Measurements from ENCODE around the gene SH3RF3. TPM values are rescaled to one million over a fixed set of nuclear protein-coding genes. Genes with fewer than 3 reads are reported as not detected.
A peak's percentile ranks its signal among the peaks of the same experiment; 100 is the strongest.

SH3RF3 gene
- polyA plus RNA-seq, 2 donors = 1.1 to 1.3 TPM

DNA sequence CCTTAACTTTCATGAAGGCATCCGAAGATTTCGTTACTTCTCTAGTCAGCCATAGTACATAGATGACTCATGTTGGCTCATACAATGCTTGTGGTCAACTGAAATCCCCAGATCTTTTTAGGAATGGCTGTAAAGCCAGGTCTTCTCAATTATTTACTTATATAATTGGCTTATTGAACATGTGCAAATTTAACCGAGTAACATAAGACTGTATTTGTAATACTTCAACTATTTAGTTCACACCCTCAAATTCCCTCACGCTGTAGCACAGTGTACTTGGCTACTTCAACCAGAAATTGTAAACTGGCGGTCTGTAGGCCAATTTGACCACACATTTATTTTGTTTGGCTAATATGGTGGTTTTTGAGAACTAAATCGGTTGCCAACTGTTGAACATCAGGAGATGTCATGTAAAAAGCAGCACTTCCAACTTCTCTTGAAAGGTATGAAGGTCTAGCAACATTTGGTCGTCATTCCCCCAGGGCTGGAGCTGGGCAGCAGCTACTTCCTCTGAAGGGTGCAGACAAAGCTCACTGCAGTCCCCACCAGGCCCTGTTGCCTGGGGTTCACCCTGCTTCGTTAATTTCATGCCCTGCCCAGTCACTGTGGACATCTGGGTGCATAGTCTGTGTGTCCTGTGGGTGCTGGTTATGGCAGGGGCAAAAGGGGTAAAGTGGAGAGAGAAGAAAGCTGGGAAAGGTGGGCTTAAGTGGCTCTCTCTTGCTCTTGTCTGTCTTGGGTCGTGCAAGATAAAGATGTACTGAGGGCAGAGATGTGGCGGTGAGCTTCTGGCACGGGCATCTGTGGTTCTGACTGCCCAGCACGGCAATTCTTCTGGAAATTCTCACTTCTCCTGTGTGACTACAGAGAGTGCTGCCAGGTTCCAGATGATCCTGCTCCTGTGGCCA, 3.2 kb upstream of the SH3RF3 start:
- H3K27me3 ChIP-seq (ENCODE audit: control insufficient read depth in 1 of 2, insufficient read depth in 2 of 2, low read length in 2 of 2) = no peaks in the 10 kb centered on the region
- no peaks in the 10 kb centered on the region for H3K36me3 ChIP-seq (ENCODE audit: control insufficient read depth in 2 of 2, insufficient read depth in 2 of 2, low read length in 1 of 2)
- H3K9me3 ChIP-seq (ENCODE audit: control insufficient read depth in 2 of 2, insufficient read depth in 1 of 2, low read depth in 1 of 2, low read length in 1 of 2) = no peaks in the 10 kb centered on the region
- H3K27ac ChIP-seq (ENCODE audit: low read depth in 2 of 2, low read length in 1 of 2) = no peak overlapping the region
- H3K4me1 ChIP-seq (ENCODE audit: control insufficient read depth in 2 of 2, insufficient read depth in 2 of 2, low read length in 1 of 2) = peaks cover 2 to 16% of the 10 kb centered on the region in 2 donors
- no peak overlapping the region for H3K4me3 ChIP-seq (ENCODE audit: low read depth in 1 of 2, low read length in 2 of 2)
- WGBS, 2 donors = 71 to 72% methylated on average over 12 of the region's 12 CpGs

DNA sequence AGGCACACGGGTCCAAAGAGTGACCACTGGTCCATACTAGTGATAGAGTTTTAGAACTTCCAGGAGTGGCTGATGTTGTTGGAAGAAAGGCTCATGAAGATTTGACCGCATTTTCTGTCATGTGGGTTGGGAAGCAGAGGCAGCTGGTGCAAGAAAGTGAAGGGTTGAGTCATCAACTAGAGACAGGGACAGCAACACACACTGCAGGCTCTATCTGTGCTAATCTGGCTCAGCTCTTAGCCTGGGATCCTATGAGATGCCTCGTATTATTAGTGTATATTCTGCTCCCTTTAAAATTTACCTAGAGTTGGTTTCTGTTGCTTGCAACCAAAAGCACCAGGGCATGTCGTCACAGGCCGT, 2.5 kb upstream of the SH3RF3 start:
- Histone ChIP-seq H3K36me3 (ENCODE audit: control insufficient read depth in 2 of 2, insufficient read depth in 2 of 2, low read length in 1 of 2) (no peaks in the 10 kb centered on the region), H3K27me3 (ENCODE audit: control insufficient read depth in 1 of 2, insufficient read depth in 2 of 2, low read length in 2 of 2) (no peaks in the 10 kb centered on the region), H3K4me1 (ENCODE audit: control insufficient read depth in 2 of 2, insufficient read depth in 2 of 2, low read length in 1 of 2) (peaks cover 2 to 16% of the 10 kb centered on the region in 2 donors), H3K27ac (ENCODE audit: low read depth in 2 of 2, low read length in 1 of 2) (no peak overlapping the region), H3K9me3 (ENCODE audit: control insufficient read depth in 2 of 2, insufficient read depth in 1 of 2, low read depth in 1 of 2, low read length in 1 of 2) (no peaks in the 10 kb centered on the region), H3K4me3 (ENCODE audit: low read depth in 1 of 2, low read length in 2 of 2) (no peak overlapping the region)
- WGBS, 2 donors = 79 to 87% methylated on average over 5 of the region's 5 CpGs

DNA sequence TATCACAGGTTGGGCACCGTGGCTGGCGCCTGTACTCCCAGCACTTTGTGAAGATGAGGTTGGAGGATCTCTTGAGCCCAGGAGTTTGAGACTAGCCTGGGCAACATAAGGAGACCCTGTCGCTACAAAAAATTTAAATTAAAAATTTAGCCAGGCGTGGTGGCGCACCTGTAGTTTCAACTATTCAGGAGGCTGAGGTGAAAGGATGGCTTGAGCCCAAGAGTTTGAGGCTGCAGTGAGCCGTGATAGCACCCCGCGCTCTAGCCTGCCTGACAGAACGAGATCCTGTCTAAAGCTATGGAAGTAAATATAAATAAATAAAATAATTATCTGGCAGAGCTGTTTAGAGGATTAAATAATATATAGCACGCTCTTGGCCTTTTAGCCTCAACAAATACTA, 1.4 kb upstream of the SH3RF3 start:
- H3K36me3 ChIP-seq (ENCODE audit: control insufficient read depth in 2 of 2, insufficient read depth in 2 of 2, low read length in 1 of 2) = no peaks in the 10 kb centered on the region
- no peaks in the 10 kb centered on the region for H3K27me3 ChIP-seq (ENCODE audit: control insufficient read depth in 1 of 2, insufficient read depth in 2 of 2, low read length in 2 of 2)
- H3K4me1 ChIP-seq (ENCODE audit: control insufficient read depth in 2 of 2, insufficient read depth in 2 of 2, low read length in 1 of 2) = peaks cover 2 to 16% of the 10 kb centered on the region in 2 donors
- H3K27ac ChIP-seq (ENCODE audit: low read depth in 2 of 2, low read length in 1 of 2) = no peak overlapping the region
- H3K9me3 ChIP-seq (ENCODE audit: control insufficient read depth in 2 of 2, insufficient read depth in 1 of 2, low read depth in 1 of 2, low read length in 1 of 2) = no peaks in the 10 kb centered on the region
- H3K4me3 ChIP-seq (ENCODE audit: low read depth in 1 of 2, low read length in 2 of 2) = no peak overlapping the region
- WGBS, 2 donors = 68 to 77% methylated on average over 10 of the region's 10 CpGs

DNA sequence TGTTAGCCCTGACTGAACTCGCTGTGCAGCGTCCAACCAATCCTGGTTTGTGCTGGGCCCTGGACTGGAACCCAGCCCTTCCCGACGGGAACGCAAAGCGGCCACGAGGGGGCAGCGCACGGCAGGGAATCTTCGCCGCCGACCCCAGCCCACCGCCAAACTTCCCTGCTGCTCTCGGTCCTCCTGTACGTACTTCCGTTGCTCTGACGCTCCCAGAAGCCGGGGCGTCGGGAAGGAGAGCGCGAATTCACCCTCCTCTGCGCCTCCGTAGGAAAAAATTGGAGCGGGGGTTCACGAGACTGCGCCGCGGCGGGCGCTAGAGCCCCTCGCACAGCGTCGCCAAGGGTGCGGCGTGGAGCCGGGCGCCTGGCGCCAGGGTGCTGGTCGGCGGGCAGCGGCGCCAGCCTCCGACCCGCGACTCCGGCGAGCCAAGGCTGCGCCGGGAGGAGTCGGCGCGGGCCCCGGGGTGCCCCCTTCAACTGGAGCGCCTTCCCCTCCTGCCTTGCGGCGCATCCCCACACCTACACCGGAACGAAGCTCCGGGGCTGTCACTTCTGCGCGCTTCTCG, 873 bp upstream of the SH3RF3 start:
- H3K36me3 ChIP-seq (ENCODE audit: control insufficient read depth in 2 of 2, insufficient read depth in 2 of 2, low read length in 1 of 2) = no peaks in the 10 kb centered on the region
- WGBS, 2 donors = 0% methylated on average over 63 of the region's 63 CpGs
- H3K9me3 ChIP-seq (ENCODE audit: control insufficient read depth in 2 of 2, insufficient read depth in 1 of 2, low read depth in 1 of 2, low read length in 1 of 2) = no peaks in the 10 kb centered on the region
- H3K4me3 ChIP-seq (ENCODE audit: low read depth in 1 of 2, low read length in 2 of 2) = peak overlapping the region; percentile 64 to 72
- peaks cover 2 to 16% of the 10 kb centered on the region in 2 donors for H3K4me1 ChIP-seq (ENCODE audit: control insufficient read depth in 2 of 2, insufficient read depth in 2 of 2, low read length in 1 of 2)
- no peaks in the 10 kb centered on the region for H3K27me3 ChIP-seq (ENCODE audit: control insufficient read depth in 1 of 2, insufficient read depth in 2 of 2, low read length in 2 of 2)
- H3K27ac ChIP-seq (ENCODE audit: low read depth in 2 of 2, low read length in 1 of 2) = peak overlapping the region; percentile 62 to 81

DNA sequence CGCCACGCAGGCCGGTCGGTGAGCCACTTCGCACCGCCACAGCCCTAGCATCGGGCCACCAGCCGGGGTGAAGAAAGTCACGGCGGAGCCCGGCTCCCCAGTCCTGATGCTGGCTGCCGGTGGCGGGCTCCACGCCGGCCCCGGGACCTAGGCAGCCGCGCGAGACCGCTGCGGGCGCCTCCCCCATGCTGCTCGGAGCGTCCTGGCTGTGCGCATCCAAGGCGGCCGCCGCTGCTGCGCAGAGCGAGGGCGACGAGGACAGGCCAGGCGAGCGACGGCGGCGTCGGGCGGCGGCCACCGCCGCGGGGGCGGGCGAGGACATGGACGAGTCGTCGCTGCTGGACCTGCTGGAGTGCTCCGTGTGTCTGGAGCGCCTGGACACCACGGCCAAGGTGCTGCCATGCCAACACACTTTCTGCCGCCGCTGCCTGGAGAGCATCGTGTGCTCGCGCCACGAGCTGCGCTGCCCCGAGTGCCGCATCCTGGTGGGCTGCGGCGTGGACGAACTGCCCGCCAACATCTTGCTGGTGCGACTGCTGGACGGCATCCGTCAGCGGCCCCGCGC, 433 bp downstream of the SH3RF3 start:
- peaks cover 2 to 16% of the 10 kb centered on the region in 2 donors for H3K4me1 ChIP-seq (ENCODE audit: control insufficient read depth in 2 of 2, insufficient read depth in 2 of 2, low read length in 1 of 2)
- H3K4me3 ChIP-seq (ENCODE audit: low read depth in 1 of 2, low read length in 2 of 2) = peak overlapping the region; percentile 64 to 72
- no peaks in the 10 kb centered on the region for H3K9me3 ChIP-seq (ENCODE audit: control insufficient read depth in 2 of 2, insufficient read depth in 1 of 2, low read depth in 1 of 2, low read length in 1 of 2)
- 0 to 1% methylated on average over 68 to 70 of the region's 70 CpGs for WGBS, 2 donors
- H3K27ac ChIP-seq (ENCODE audit: low read depth in 2 of 2, low read length in 1 of 2) = peak overlapping the region; percentile 34 to 51
- no peaks in the 10 kb centered on the region for H3K36me3 ChIP-seq (ENCODE audit: control insufficient read depth in 2 of 2, insufficient read depth in 2 of 2, low read length in 1 of 2)
- no peaks in the 10 kb centered on the region for H3K27me3 ChIP-seq (ENCODE audit: control insufficient read depth in 1 of 2, insufficient read depth in 2 of 2, low read length in 2 of 2)

DNA sequence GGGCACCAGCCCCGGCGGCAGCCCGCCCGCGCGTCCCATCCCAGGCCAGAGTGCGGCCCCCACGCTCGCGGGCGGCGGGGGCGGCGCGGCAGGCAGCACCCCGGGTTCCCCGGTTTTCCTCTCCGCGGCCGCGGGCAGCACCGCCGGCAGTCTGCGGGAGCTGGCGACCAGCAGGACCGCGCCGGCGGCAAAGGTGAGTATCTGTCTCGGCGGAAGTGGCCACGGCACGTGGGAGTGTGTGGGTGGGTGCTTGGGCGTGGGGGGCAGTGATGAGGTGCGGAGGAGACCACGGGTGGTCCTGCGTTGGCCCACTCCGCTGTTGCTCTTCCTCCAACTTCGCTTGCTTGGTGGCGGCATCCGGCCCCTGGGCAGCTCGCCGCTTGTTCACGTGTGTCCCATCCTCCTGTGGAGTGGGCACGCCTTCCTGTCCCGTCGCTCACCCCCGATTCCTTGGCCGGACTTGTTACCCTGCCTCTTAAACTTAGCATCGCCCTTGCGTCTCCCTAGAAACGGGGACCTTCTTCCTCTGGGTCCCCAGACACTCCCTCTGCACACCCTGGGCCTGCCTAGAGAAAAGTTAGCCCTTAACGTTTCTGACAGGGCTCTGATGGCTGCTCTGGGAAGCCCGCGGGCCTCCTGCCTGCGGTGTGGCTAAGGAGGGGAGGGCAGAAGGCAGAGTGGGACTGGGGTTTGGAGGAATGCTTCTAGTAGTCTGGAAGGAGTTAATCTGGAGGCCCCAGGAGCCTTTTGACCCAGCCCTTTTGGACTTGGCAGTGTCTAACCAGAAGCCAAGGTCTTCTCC, 1.1 kb downstream of the SH3RF3 start:
- no peaks in the 10 kb centered on the region for H3K27me3 ChIP-seq (ENCODE audit: control insufficient read depth in 1 of 2, insufficient read depth in 2 of 2, low read length in 2 of 2)
- H3K27ac ChIP-seq (ENCODE audit: low read depth in 2 of 2, low read length in 1 of 2) = peak overlapping the region; percentile 34 to 50
- no peaks in the 10 kb centered on the region for H3K9me3 ChIP-seq (ENCODE audit: control insufficient read depth in 2 of 2, insufficient read depth in 1 of 2, low read depth in 1 of 2, low read length in 1 of 2)
- no peaks in the 10 kb centered on the region for H3K36me3 ChIP-seq (ENCODE audit: control insufficient read depth in 2 of 2, insufficient read depth in 2 of 2, low read length in 1 of 2)
- H3K4me3 ChIP-seq (ENCODE audit: low read depth in 1 of 2, low read length in 2 of 2) = peak overlapping the region; percentile 64 to 72
- H3K4me1 ChIP-seq (ENCODE audit: control insufficient read depth in 2 of 2, insufficient read depth in 2 of 2, low read length in 1 of 2) = peaks cover 2 to 16% of the 10 kb centered on the region in 2 donors
- WGBS, 2 donors = 5 to 15% methylated on average over 46 to 56 of the region's 56 CpGs

DNA sequence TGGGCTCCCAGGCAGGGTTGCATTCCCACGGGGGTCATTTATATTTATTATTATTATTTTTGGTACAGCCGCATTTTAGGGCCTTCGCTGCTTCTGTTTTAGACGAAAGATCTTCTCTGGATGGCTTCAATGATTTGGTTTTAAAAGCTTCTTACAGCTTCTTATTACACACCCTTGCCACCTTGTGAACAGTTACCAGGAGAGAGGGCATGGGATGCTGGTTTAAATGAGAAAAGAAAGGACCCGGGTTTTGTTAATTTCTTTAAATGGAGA, 1.7 kb downstream of the SH3RF3 start:
- WGBS, 2 donors = 55 to 56% methylated on average over 5 of the region's 5 CpGs
- Histone ChIP-seq H3K36me3 (ENCODE audit: control insufficient read depth in 2 of 2, insufficient read depth in 2 of 2, low read length in 1 of 2) (no peaks in the 10 kb centered on the region), H3K4me1 (ENCODE audit: control insufficient read depth in 2 of 2, insufficient read depth in 2 of 2, low read length in 1 of 2) (peaks cover 2 to 16% of the 10 kb centered on the region in 2 donors), H3K9me3 (ENCODE audit: control insufficient read depth in 2 of 2, insufficient read depth in 1 of 2, low read depth in 1 of 2, low read length in 1 of 2) (no peaks in the 10 kb centered on the region), H3K27me3 (ENCODE audit: control insufficient read depth in 1 of 2, insufficient read depth in 2 of 2, low read length in 2 of 2) (no peaks in the 10 kb centered on the region), H3K27ac (ENCODE audit: low read depth in 2 of 2, low read length in 1 of 2) (no peak overlapping the region), H3K4me3 (ENCODE audit: low read depth in 1 of 2, low read length in 2 of 2) (peak overlapping the region in 1 of 2 donors; percentile 72)

DNA sequence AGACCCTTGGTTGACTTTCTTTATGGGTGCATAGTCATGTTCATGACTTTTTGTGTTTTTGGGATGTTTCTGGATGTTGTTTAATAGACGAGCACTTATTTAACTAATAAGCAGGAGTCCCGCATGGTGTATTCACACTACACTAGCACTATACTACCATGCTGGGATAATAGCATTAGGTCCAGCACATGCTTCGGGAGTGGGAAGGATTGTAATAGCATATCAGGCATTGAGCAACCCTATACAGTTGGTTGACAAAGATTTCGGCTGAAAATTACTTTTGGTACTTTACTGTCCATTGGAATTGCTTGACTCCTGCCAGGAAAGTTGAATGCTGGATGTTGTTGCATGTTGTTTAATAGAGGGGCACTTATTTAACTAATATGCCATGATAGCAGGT, 2.8 kb downstream of the SH3RF3 start:
- Histone ChIP-seq H3K27ac (ENCODE audit: low read depth in 2 of 2, low read length in 1 of 2) (no peak overlapping the region), H3K27me3 (ENCODE audit: control insufficient read depth in 1 of 2, insufficient read depth in 2 of 2, low read length in 2 of 2) (no peaks in the 10 kb centered on the region), H3K36me3 (ENCODE audit: control insufficient read depth in 2 of 2, insufficient read depth in 2 of 2, low read length in 1 of 2) (no peaks in the 10 kb centered on the region), H3K4me1 (ENCODE audit: control insufficient read depth in 2 of 2, insufficient read depth in 2 of 2, low read length in 1 of 2) (peaks cover 2 to 14% of the 10 kb centered on the region in 2 donors), H3K4me3 (ENCODE audit: low read depth in 1 of 2, low read length in 2 of 2) (no peak overlapping the region), H3K9me3 (ENCODE audit: control insufficient read depth in 2 of 2, insufficient read depth in 1 of 2, low read depth in 1 of 2, low read length in 1 of 2) (no peaks in the 10 kb centered on the region)
- 86 to 89% methylated on average over 4 of the region's 4 CpGs for WGBS, 2 donors

DNA sequence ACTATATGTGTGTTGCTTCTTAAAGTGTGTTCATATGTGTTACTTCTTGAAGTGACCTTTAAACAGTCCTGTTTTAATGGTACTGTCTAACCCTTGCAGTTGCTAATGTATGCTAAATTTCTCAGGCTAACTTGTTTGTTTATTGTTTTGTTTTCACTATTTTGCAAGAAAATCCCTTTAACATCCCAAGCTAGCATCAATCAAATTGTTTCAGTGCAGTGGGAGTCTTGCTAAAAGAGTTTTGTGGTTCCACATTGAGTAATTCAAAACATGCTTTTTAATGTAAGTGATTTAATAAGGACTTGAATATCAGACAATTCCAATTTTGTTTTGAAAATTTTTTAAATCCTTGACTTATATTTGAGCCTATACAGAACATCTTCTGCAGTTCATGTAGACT, 3.6 kb downstream of the SH3RF3 start:
- H3K27me3 ChIP-seq (ENCODE audit: control insufficient read depth in 1 of 2, insufficient read depth in 2 of 2, low read length in 2 of 2) = no peaks in the 10 kb centered on the region
- no peak overlapping the region for H3K27ac ChIP-seq (ENCODE audit: low read depth in 2 of 2, low read length in 1 of 2)

More for the DNA sequence above, 3.6 kb downstream of the SH3RF3 start:
- no peak overlapping the region for H3K4me3 ChIP-seq (ENCODE audit: low read depth in 1 of 2, low read length in 2 of 2)
- no peaks in the 10 kb centered on the region for H3K9me3 ChIP-seq (ENCODE audit: control insufficient read depth in 2 of 2, insufficient read depth in 1 of 2, low read depth in 1 of 2, low read length in 1 of 2)
- H3K4me1 ChIP-seq (ENCODE audit: control insufficient read depth in 2 of 2, insufficient read depth in 2 of 2, low read length in 1 of 2) = peaks cover 2 to 14% of the 10 kb centered on the region in 2 donors
- H3K36me3 ChIP-seq (ENCODE audit: control insufficient read depth in 2 of 2, insufficient read depth in 2 of 2, low read length in 1 of 2) = no peaks in the 10 kb centered on the region
